AG04449 (cell line): ENCODE results near the gene C3.

ENCODE experiments used
- CTCF ChIA-PET: fragments of 350-600 bp; formaldehyde crosslinking; extraction: SDS; loops from one replicate; lab custom pipeline; 2021; ENCODE audit warnings: antibody characterized with exemption; lab: Yijun Ruan, JAX
- POLR2A ChIA-PET: fragments of 400-600, 350-600 bp; formaldehyde crosslinking; extraction: SDS; loops from one replicate; lab custom pipeline; 2020; ENCODE audit warnings: antibody characterized with exemption, inconsistent platforms; lab: Yijun Ruan, JAX
- DNase-seq: peaks from one replicate; pipeline ENCODE4 v3.0.0-alpha.2; 2010; ENCODE audit warnings: low read depth, low spot score
- H3K4me3 ChIP-seq: 2 replicates; pipeline ENCODE4 v1.5.1; 2011; ENCODE audit warnings: low read depth, mild to moderate bottlenecking, control low read depth, low read length
- TF ChIP-seq, protein P1 (sequence below): IDR thresholded peaks from one replicate; pipeline ENCODE4 v1.5.1; 2011; ENCODE audit warnings: mild to moderate bottlenecking, moderate library complexity, low read length, control low read depth, inconsistent platforms; ENCODE audit not compliant: insufficient read depth; ENCODE audit errors: missing control alignments

Gene C3

GRCh38 chr19:6732803-6733337, 12.4 kb upstream of the C3 start:
- POLR2A ChIA-PET, result no interaction called here
- no peak overlapping the region for H3K4me3 ChIP-seq
- TF ChIP-seq, protein P1, sequence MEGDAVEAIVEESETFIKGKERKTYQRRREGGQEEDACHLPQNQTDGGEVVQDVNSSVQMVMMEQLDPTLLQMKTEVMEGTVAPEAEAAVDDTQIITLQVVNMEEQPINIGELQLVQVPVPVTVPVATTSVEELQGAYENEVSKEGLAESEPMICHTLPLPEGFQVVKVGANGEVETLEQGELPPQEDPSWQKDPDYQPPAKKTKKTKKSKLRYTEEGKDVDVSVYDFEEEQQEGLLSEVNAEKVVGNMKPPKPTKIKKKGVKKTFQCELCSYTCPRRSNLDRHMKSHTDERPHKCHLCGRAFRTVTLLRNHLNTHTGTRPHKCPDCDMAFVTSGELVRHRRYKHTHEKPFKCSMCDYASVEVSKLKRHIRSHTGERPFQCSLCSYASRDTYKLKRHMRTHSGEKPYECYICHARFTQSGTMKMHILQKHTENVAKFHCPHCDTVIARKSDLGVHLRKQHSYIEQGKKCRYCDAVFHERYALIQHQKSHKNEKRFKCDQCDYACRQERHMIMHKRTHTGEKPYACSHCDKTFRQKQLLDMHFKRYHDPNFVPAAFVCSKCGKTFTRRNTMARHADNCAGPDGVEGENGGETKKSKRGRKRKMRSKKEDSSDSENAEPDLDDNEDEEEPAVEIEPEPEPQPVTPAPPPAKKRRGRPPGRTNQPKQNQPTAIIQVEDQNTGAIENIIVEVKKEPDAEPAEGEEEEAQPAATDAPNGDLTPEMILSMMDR, result no peak
- CTCF ChIA-PET, result interaction anchor here (0.8 to 1.3 kb wide), 4 partner anchors 12 to 215 kb away, joined by 3 to 4 read pairs (median 4); partner anchors contain the start of genes C3 and TNFSF9
- DNase-seq, result no peak

DNA sequence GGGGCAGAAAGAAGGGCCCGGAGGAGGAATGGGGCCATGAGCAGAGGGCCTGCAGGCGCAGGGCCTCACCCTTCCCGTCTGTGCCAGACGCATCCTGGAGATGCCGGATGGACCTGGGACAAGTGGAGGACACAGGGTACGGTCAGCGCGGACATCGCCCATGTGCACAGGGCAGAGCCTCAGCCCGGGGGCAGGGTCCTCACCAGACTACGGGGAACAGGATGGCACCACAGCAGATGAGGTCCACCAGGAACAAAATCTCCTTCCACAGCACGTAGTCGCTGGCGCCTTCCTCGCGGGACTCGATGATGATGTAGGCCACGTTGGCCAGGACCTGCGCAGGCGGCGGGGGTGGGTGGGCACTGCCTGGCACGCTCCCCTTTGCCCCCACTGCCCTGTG, 11.4 kb upstream of the C3 start:
- no peak for DNase-seq
- POLR2A ChIA-PET, result no interaction called here
- TF ChIP-seq, protein P1, result no peak
- H3K4me3 ChIP-seq, result no peak overlapping the region
- CTCF ChIA-PET, result no interaction called here

- TF ChIP-seq, protein P1, result no peak
- no peak overlapping the region for H3K4me3 ChIP-seq
- ChIA-PET CTCF (no interaction called here), POLR2A (no interaction called here)
- no peak for DNase-seq
Measured at GRCh38 chr19:6730941-6731670, 10.7 kb upstream of the C3 start.

GRCh38 chr19:6730153-6730804, 9.8 kb upstream of the C3 start:
- ChIA-PET POLR2A (no interaction called here), CTCF (interaction anchor here (0.6 to 1.9 kb wide), 2 partner anchors 133 to 214 kb away, joined by 3 to 7 read pairs; no protein-coding TSS in a partner anchor)
- TF ChIP-seq, protein P1, result no peak
- DNase-seq, result no peak
- H3K4me3 ChIP-seq, result no peak overlapping the region

DNA sequence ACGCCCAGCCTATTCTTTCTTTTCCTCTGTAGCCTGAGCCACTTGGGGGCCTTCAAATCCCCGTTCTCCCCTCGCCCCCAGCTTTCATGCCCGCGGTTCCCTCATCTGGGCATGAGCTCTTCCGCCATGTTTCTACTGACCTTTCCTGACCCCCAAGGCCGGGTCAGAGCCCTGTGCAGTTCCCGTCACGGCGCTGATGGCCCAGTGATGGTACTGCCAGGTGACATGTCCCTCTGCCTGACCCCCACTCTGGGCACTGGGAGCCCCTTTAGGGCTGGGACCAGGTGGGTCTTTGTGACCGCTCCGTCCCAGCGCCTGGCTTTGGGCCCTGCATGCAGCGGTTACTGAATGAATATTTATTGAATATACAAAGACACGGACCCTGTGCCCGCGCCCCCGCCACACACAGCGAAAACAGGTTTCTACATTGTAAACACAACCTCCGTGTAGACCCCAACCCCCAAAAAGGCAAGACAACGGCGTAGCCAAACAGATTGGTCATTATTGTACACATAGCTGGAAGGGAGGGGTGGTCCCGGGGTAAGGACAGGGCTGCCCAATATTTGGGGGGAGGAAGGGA, 9.2 kb upstream of the C3 start:
- no peak for DNase-seq
- no peak overlapping the region for H3K4me3 ChIP-seq
- TF ChIP-seq, protein P1, result no peak
- ChIA-PET CTCF (interaction anchor here (1.9 kb wide), 1 partner anchor 134 kb away, joined by 7 read pairs; no protein-coding TSS in a partner anchor), POLR2A (no interaction called here)
